ENCODE measurements around the gene RBM12.
"Not testable (repeated sequence)": the region's sequence is repeated elsewhere in the genome, so short reads cannot be mapped to it uniquely, and the experiment has no call there.

The RBM12 gene

DNA sequence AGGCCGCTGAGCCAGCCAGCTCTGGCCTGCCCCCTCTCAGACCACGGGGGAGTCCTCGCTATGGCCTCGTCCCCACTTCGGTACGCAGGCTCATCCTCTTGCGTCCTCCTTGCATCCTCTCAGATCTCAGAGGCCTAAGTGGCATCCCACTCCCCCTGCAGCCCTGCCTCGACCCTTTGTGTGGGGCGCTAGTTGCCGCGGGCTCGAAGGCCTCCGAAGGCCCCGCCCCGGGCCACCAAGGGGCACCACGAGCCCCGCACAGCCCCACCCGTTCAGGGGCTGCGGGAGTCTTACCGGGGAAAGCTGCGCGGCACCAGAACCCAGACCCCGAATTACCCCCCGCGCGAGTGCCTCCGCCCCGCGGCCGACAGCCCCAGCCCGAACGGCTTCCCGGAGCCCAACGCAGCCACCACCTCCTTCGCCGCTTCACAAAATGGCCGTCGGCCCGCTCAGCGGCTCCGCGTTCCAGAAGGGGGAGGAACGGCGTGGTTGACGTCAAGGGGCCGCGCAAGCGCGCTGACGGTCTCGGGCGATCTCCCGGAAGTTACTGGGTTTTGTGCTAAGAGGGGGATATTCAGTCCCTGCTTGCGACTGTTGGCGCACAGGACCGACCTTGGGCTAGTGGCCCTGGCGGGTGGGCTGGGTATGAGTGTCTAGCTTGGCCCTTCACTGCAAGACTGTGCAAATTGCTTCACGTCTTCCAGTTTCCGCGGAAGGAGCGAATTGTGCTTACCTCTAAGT, at the start of gene RBM12, which contains the start of gene CPNE1:
RBM12 (minus strand) TSS at position 435 of the 741 bp plus-strand sequence. CDS start 9,578 bp downstream, outside the sequence.
CPNE1 (minus strand) TSS at position 435 of the 741 bp plus-strand sequence. CDS start 31,977 bp downstream, outside the sequence.
- peak; percentile 87 for DNase-seq

GRCh38 chr20:35714127-35714526, 49.4 kb upstream of the RBM12 start:
- no peak for DNase-seq

- not testable (repeated sequence) for DNase-seq
Observed at GRCh38 chr20:35713120-35713519, 48.4 kb upstream of the RBM12 start.

DNA sequence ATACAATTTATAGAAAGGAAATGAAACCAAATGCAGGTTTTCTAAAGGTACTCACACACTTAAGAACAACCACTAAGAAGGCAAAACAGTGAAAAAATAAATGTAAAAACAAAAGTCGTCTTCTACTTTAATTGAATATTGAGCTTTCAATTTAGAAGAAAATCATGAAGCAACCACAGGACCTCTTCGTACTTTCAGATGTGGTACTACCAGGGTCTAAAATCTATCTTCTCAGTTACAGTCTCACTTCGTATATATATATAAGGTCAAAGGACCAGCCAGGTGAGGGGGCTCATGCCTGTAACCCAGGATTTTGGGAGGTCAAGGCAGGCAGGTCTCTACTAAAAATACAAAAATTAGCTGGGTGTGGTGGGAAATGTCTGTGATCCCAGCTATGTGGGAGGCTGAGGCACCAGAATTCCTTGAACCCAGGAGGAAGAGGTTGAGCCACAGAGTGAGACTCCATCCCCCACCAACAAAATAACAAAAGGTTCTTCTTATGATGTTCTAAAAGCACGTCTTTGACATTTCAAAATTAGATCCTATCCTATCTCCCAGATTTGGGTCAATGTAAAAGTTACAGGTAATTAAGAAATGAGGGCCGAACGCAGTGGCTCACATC, 47.0 kb upstream of the RBM12 start:
- no peak for DNase-seq

DNA sequence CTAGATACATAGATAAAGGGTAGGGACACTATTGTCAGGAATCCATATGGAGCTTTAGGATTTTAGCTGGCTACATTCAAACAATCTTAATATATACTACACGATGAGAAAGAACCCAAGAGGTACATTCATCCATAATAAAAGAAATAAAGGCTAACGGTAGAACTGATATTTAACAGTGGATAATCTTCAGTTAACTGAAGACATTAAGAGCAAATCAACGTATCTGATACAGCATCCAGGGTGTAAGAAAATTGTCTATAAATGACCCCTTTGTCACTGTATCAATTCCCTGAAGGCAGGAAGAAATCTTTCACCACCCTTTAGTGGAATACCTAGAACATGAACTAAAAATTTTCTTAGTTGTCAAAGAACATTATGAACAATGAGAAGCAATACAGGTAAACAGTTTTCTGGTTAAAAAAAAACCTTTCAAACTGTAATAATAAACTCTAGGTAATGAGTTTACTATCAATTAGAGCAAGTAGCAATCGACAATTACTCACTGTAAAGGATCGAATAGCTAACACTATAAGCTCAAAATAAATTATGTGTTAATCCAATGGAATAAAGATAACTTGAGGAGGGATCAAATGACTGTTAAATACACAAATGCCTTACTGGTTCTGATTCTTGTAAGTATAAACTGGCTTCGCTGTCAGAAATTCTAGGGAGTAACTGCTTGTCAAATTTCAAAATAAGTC, 46.3 kb upstream of the RBM12 start:
- no peak for DNase-seq

DNA sequence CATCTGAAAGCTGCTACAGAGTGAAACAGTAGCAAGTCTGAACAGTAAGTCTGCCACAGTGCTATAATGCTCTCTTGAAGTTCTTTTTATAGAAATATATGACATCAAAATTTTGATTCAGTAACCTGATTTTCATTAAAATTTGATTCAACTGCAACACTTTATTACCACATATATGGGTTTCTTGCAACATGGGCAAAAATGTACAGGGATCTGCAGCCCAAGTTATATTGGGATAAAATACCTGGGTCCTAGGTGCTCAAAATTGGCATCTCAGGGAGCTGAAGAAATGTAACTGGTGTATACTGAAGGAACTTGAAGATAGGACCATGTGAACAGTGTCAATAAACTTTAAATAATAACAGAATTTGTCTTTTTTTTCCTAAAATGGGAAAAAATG, 45.3 kb upstream of the RBM12 start:
- no peak for DNase-seq

- DNase-seq: no peak
Observed at GRCh38 chr20:35709259-35709658, 44.6 kb upstream of the RBM12 start.

- DNase-seq: no peak
Observed at GRCh38 chr20:35708502-35708901, 43.8 kb upstream of the RBM12 start.

GRCh38 chr20:35706591-35707529, 42.2 kb upstream of the RBM12 start:
- not testable (repeated sequence) for DNase-seq

GRCh38 chr20:35705894-35706293, 41.2 kb upstream of the RBM12 start:
- DNase-seq: not testable (repeated sequence)

DNA sequence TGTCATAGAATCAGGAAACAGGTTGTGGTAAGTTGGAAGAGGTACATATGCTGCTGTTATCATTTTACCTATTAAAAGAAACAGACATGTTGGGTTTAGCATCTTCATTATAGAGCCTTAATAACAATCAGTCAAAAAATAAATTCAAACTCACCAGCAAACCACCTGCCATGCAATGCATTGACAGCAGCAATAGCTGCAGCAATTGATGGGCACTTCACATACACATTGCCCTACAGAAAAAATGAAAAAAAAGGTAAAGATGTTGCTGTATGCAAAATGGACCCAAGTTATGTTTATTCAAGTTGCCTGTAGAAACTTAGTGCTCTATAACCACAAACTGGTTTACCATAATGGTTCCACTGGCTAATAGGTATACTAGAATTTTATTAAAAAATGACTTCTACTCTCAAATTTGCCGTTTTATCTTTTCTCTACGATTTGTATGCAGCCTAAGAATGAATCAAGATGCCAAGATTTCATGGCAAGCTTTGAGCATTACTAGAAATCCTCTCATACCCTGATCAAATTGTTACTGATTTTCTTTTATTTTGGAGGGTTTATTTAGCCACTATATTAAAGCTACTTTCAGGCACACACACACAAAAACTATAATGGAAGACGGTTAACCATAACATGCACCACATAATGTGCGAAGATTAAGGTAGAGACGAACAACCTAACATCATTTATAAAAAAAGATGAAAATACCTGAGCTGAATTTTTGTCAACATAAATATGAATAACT, 40.0 kb upstream of the RBM12 start:
- DNase-seq: no peak

DNA sequence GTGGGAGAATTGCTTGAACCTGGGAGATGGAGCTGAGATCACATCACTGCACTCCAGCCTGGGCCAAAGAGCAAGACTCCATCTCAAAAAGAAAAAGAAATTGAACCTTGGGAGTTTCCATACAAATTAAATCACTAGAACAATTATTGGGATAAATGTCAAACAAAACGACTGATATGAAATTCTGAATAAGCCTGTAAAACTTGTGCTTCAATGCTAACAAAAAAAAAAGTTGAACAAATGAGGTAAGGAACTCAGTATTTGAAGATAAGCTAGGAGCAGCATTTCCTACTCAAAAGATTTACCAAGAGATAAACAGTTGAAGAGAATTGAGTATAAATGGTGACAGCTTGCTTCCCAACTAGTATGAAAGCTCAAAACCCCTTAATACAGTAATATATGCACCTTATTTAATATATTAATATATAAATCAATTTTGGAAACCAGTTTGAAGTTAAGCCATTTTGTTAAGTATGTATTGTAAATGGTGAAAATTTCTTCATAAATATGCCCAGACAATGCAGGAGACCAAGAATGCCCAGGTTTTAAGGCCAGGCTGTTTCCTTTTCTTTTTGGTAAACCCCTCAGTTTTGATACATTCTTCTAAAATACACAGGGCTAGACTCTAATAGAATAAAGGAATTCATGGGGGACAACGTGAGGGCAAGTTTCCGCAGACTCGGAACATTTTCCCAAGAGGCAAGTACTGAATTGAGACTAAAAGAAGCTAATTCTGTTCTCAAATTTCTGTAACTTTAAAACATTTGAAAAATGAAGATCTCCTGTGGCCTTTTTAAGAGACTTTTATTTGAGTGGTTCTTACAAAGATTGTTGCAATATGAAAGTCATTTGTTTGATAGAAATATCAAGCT, 38.4 kb upstream of the RBM12 start:
- no peak for DNase-seq

DNA sequence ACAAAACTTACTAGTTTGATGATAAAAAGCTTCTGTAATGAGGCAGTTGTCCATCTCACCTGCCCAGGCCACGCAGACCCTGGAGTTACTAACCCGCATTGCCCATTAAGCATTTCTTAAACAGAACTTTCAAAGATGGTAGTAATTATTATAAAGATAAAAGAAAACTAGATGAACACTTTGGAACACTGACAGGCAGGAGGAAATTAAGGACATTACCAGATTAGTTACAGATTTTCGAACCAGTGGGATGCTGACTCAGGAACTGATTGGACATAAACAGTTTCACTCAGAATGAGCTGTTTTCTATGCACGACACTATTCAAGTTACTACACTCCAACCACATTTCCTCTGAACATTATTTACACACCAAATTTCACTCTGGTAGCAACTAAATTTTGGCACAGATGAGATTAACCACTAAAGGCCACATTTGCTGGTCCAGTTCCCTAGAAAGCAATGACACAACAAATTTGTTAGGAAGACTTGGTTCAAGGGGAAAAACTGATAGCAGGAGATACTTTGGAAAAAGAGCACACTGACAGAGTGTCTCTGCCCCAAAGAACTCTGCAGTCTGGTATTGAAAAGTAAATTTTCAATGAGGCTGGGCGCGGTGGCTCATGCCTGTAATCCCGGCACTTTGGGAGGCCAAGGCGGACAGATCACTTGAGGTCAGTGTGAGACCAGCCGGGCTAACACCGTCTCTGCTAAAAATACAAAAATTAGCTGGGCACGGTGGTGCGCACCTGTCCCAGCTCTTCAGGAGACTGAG, 37.5 kb upstream of the RBM12 start:
- DNase-seq: no peak

GRCh38 chr20:35700625-35701148, 36.0 kb upstream of the RBM12 start:
- DNase-seq: no peak

- no peak for DNase-seq
Observed at GRCh38 chr20:35699957-35700624, 35.4 kb upstream of the RBM12 start.

GRCh38 chr20:35699127-35699956, 34.6 kb upstream of the RBM12 start, which contains the start of the genes NFS1 and ROMO1:
Gene NFS1, minus strand, starts transcription at chr20:35699352. Its CDS starts 64 bp downstream, at chr20:35699288.
Gene ROMO1, plus strand, starts transcription at chr20:35699405. Its CDS starts 228 bp downstream, at chr20:35699633.
- DNase-seq: peak; percentile 77

DNA sequence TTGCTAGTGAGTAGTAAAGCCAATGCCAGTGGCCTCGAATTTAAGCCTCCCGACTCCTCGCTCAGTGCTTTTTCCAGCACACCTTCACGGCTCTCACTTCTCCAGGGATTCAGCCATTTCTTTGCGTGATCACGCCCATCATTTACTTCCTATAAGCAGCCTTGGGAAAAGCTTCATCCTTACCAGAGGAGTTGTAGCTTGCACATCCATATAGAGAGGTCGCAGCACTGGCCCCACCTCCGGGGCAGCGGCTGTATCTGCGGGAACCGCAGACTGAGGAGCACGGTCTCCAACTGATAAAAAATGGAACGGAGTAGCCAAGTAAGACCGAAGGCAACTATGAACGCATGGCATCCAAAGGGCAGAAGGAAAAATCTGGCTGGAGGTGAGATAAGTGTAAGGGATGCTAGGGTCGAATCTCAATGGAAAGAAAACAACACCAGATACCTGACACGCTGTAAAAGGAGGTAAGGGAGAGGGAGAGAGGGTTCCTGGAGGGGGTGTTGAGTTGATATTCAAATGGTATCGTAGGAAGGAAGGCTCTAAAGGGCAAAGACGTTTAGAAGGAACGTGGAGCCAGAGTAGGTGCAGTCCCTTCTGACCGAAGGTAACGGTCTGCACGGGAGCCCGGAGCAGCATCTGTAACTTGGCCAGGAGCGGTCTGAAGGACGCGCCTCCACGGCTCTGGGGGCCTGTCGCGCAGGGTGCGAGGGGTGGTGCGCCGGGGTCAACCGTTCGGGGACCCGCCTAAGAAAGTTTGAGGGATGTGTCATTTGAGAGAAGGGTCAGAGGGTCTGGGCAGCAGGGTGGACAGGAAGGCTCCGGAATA, 33.8 kb upstream of the RBM12 start:
- peak; percentile 8 for DNase-seq
